H1 (cell line): ENCODE results near the gene GRK5. TPM values are rescaled to one million over a fixed set of nuclear protein-coding genes. Genes with fewer than 3 reads are reported as not detected.

Experiments used
- CTCF ChIA-PET: fragments of 300-600 bp; sonication (Branson Sonifier 250); formaldehyde crosslinking; loops from one replicate; lab custom pipeline; 2021; ENCODE audit not compliant: partially characterized antibody; lab: Charles Lee
- POLR2A ChIA-PET: fragments of 300-600 bp; sonication (Branson Sonifier 250); formaldehyde crosslinking; loops from one replicate; lab custom pipeline; 2021; ENCODE audit warnings: inconsistent platforms; ENCODE audit not compliant: partially characterized antibody; lab: Charles Lee
- DNase-seq, 2 experiments: peaks; one replicate each; pipeline versions ENCODE4 v3.0.0 to v3.0.0-alpha.2; 2010 to 2022; ENCODE audit warnings: low spot score in 2 of 2, low read depth in 1 of 2, mixed read lengths in 1 of 2
- FAIRE-seq: peaks from 2 replicates; lab custom pipeline; 2011; peaks lifted over from hg19 to GRCh38; lab: Jason Lieb, UNC
- H2AFZ ChIP-seq: 2 replicates; pipeline ENCODE4 v1.8.1; 2012; ENCODE audit warnings: low read length, inconsistent platforms
- H2AK5ac ChIP-seq: 2 replicates; pipeline ENCODE4 v1.6.1; 2013; ENCODE audit warnings: low read depth, low read length
- H2BK120ac ChIP-seq: replicated peaks from 2 replicates; pipeline ENCODE3; 2013; ENCODE audit warnings: low read depth, low read length, inconsistent platforms
- H2BK12ac ChIP-seq: 2 replicates; pipeline ENCODE4 v1.6.1; 2013; ENCODE audit warnings: low read depth, low read length
- H2BK15ac ChIP-seq: 2 replicates; pipeline ENCODE4 v1.6.1; 2013; ENCODE audit warnings: low read length
- H2BK20ac ChIP-seq: 2 replicates; pipeline ENCODE4 v1.6.1; 2013; ENCODE audit warnings: low read length
- H2BK5ac ChIP-seq: 2 replicates; pipeline ENCODE4 v1.6.1; 2013; ENCODE audit warnings: low read depth, low read length
- H3K14ac ChIP-seq: 2 replicates; pipeline ENCODE4 v1.6.1; 2013; ENCODE audit warnings: inconsistent platforms; ENCODE audit not compliant: insufficient read length
- H3K18ac ChIP-seq: 2 replicates; pipeline ENCODE4 v1.6.1; 2013; ENCODE audit warnings: low read length; ENCODE audit errors: extremely low read depth
- H3K23ac ChIP-seq: 2 replicates; pipeline ENCODE4 v1.6.1; 2013; ENCODE audit warnings: inconsistent platforms; ENCODE audit not compliant: insufficient read length
- H3K23me2 ChIP-seq: 2 replicates; pipeline ENCODE4 v1.6.1; 2013; ENCODE audit warnings: low read depth, low read length
- H3K27ac ChIP-seq: 2 replicates; pipeline ENCODE4 v1.6.1; 2011; ENCODE audit warnings: low read depth, low read length, inconsistent platforms
- H3K27me3 ChIP-seq, 4 experiments: replicated peaks in 1 of 4; 1 replicate in 1 of 4; 2 replicates in 3 of 4; pipeline versions ENCODE4 v1.6.1 to v1.8.1; 2011 to 2013; ENCODE audit warnings: low read length in 3 of 4, mild to moderate bottlenecking in 3 of 4, inconsistent platforms in 2 of 4, mixed read lengths in 2 of 4, moderate library complexity in 1 of 4; ENCODE audit not compliant: control insufficient read depth in 3 of 4, insufficient read depth in 3 of 4; ENCODE audit errors: extremely low read depth in 1 of 4
- H3K36me3 ChIP-seq, 4 experiments: 2 replicates each; pipeline versions ENCODE4 v1.6.1 to v1.8.1; 2011 to 2013; ENCODE audit warnings: mild to moderate bottlenecking in 4 of 4, low read length in 3 of 4, moderate library complexity in 2 of 4, control low read depth in 1 of 4, inconsistent platforms in 1 of 4; ENCODE audit not compliant: insufficient read depth in 4 of 4, control insufficient read depth in 2 of 4
- H3K4ac ChIP-seq: replicated peaks from 2 replicates; pipeline ENCODE3; 2013; ENCODE audit warnings: low read length, low read depth, mixed read lengths, inconsistent platforms; ENCODE audit not compliant: insufficient read length
- H3K4me1 ChIP-seq, 4 experiments: replicated peaks in 1 of 4; 1 replicate in 1 of 4; 2 replicates in 3 of 4; pipeline versions ENCODE4 v1.6.1 to v1.8.1; 2011 to 2013; ENCODE audit warnings: low read length in 3 of 4, inconsistent platforms in 2 of 4, mixed read lengths in 1 of 4; ENCODE audit not compliant: insufficient read depth in 4 of 4, control insufficient read depth in 3 of 4
- H3K4me2 ChIP-seq, 2 experiments: 2 replicates each; pipeline versions ENCODE4 v1.6.1 to v1.8.1; 2011 to 2013; ENCODE audit warnings: low read depth in 2 of 2, low read length in 2 of 2, control low read depth in 1 of 2, inconsistent platforms in 1 of 2, mild to moderate bottlenecking in 1 of 2; ENCODE audit not compliant: insufficient read depth in 1 of 2
- H3K4me3 ChIP-seq, 4 experiments: fragments of 200-600, 300-600 bp in 1 of 4; sonication (generic), shearing (Covaris generic), sonication (Bioruptor Twin) in 1 of 4; 2 replicates each; pipeline versions ENCODE4 v1.5.1 to v1.8.1; 2011 to 2016; ENCODE audit warnings: low read length in 4 of 4, low read depth in 3 of 4, control low read depth in 2 of 4, inconsistent platforms in 2 of 4, mild to moderate bottlenecking in 2 of 4, mixed read lengths in 1 of 4, moderate library complexity in 1 of 4; ENCODE audit not compliant: insufficient read depth in 2 of 4; ENCODE audit errors: extremely low read depth in 1 of 4
- H3K56ac ChIP-seq: replicated peaks from 2 replicates; pipeline ENCODE3; 2013; ENCODE audit warnings: low read depth, mild to moderate bottlenecking, mixed read lengths, low read length, inconsistent platforms; ENCODE audit not compliant: insufficient read length
- H3K79me1 ChIP-seq: 2 replicates; pipeline ENCODE4 v1.6.1; 2013; ENCODE audit warnings: low read depth, low read length, control low read depth
- H3K79me2 ChIP-seq, 2 experiments: 2 replicates each; pipeline versions ENCODE4 v1.6.1 to v1.8.1; 2012 to 2013; ENCODE audit warnings: low read length in 2 of 2, mild to moderate bottlenecking in 2 of 2, inconsistent platforms in 1 of 2; ENCODE audit not compliant: insufficient read depth in 2 of 2, control insufficient read depth in 1 of 2
- H3K9ac ChIP-seq, 4 experiments: replicated peaks in 1 of 4; 1 replicate in 1 of 4; 2 replicates in 3 of 4; pipeline versions ENCODE4 v1.6.1 to v1.8.1; 2011 to 2013; ENCODE audit warnings: low read depth in 3 of 4, low read length in 3 of 4, control low read depth in 2 of 4, mild to moderate bottlenecking in 2 of 4, moderate library complexity in 2 of 4, inconsistent platforms in 1 of 4; ENCODE audit errors: extremely low read depth in 1 of 4
- H3K9me3 ChIP-seq, 2 experiments: 2 replicates each; pipeline versions ENCODE4 v1.6.1 to v1.8.1; 2012 to 2013; ENCODE audit warnings: mild to moderate bottlenecking in 2 of 2, moderate library complexity in 2 of 2, control low read depth in 1 of 2, inconsistent platforms in 1 of 2, low read depth in 1 of 2, low read length in 1 of 2, mixed read lengths in 1 of 2; ENCODE audit not compliant: insufficient read depth in 2 of 2
- H4K20me1 ChIP-seq, 2 experiments: replicated peaks in 1 of 2; 2 replicates each; pipeline versions ENCODE3 to v1.8.1; 2011 to 2013; ENCODE audit warnings: inconsistent platforms in 2 of 2, low read length in 2 of 2, mild to moderate bottlenecking in 1 of 2; ENCODE audit not compliant: insufficient read depth in 2 of 2, control insufficient read depth in 1 of 2
- H4K5ac ChIP-seq: 2 replicates; pipeline ENCODE4 v1.6.1; 2013; ENCODE audit warnings: low read length, low read depth, mixed read lengths, inconsistent platforms; ENCODE audit not compliant: insufficient read length
- H4K8ac ChIP-seq: 2 replicates; pipeline ENCODE4 v1.8.0; 2013; ENCODE audit warnings: mild to moderate bottlenecking, moderate library complexity, low read length, inconsistent platforms; ENCODE audit not compliant: insufficient read depth; ENCODE audit errors: extremely low read depth
- H4K91ac ChIP-seq: replicated peaks from 2 replicates; pipeline ENCODE3; 2013; ENCODE audit warnings: low read length, mixed read lengths, inconsistent platforms; ENCODE audit not compliant: insufficient read length
- RNF2 ChIP-seq: fragments of 200-900, 300-1000 bp; sonication (generic); IDR thresholded peaks from 2 replicates; pipeline ENCODE4 v1.7.1; 2016; ENCODE audit warnings: borderline replicate concordance, low read depth, mild to moderate bottlenecking, antibody characterized with exemption, low read length; ENCODE audit not compliant: poor library complexity, severe bottlenecking; ENCODE audit errors: missing control alignments
- WGBS, 2 experiments: shearing (Covaris generic) in 1 of 2; methylation state at CpG; one replicate each; pipeline versions ENCODE4 v1.1.6 to v1.1.7; 2013 to 2015; ENCODE audit warnings: low lambda C conversion rate in 2 of 2, mixed read lengths in 2 of 2, inconsistent platforms in 1 of 2, low coverage in 1 of 2, missing lambda C conversion rate in 1 of 2; ENCODE audit not compliant: insufficient replicate concordance in 2 of 2, insufficient coverage in 1 of 2, insufficient read length in 1 of 2; ENCODE audit errors: extremely low coverage in 1 of 2, missing lambda C conversion rate in 1 of 2; 5-methylcytosine and 5-hydroxymethylcytosine counted together
- polyA plus RNA-seq, 7 experiments: library from polyadenylated mRNA; depleted of rRNA in 3 of 7; stranded (reverse) in 5 of 7; unstranded in 2 of 7; fragments of >200 nt in 5 of 7; fragments of 200-250 nt in 2 of 7; gene quantifications; 1 replicate in 5 of 7; 2 replicates in 1 of 7; 4 replicates in 1 of 7; pipeline versions ENCODE4 v1.2.1 to v1.2.3, GENCODE V29; 2011 to 2013; ENCODE audit warnings: missing spikeins in 2 of 7, mixed read lengths in 2 of 7
- total RNA-seq: library from RNA; stranded (reverse); fragmentation: NEBNext Ultra II Directional; extraction: Animal tissue kit (Norgen Biotek cat#: 25700); gene quantifications from 2 replicates; pipeline ENCODE4 v1.2.1, GENCODE V29; 2021

GRK5 gene
- total and polyA plus RNA-seq, 2 of the 8 experiments (the other 6 are each of a cell fraction or from before 2014, with no cell fraction given), result 0.54 to 2.5 TPM

DNA sequence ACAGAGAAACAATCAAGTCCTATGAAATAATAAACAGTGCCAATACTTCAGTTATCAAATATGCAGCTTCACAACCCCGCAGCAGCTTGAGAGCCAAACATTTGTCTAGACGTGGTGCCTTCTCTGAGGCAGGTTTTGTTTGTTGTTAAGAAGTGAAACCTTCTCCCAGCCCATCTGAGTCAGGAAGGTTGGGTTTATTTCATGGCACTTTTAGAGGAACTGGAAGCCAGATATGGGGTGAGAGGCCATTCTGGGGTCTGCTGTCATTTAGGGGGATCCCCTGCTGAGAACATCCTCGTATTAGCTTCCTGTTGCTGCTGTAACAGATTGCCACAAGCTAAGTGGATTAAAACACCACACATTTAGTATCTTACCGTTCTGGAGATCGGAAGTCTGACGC is 113.6 kb downstream of the GRK5 start:
- no peak overlapping the region for H3K27ac ChIP-seq

More for the DNA sequence above, 113.6 kb downstream of the GRK5 start:
- no peak overlapping the region for H2AFZ ChIP-seq
- H3K27me3 ChIP-seq, result no peaks in the 10 kb centered on the region
- H2BK5ac ChIP-seq, result no peak overlapping the region
- no peak overlapping the region for H3K4me2 ChIP-seq
- no peak overlapping the region for H3K4me3 ChIP-seq
- DNase-seq (no peak), FAIRE-seq (no peak)
- H2BK12ac ChIP-seq, result no peak overlapping the region
- no peaks in the 10 kb centered on the region; the same call in 1 of the 2 replicates for H3K23me2 ChIP-seq
- CTCF ChIA-PET, result interaction anchor here (0.7 to 3.0 kb wide), 7 partner anchors 10 to 111 kb away, joined by 3 to 11 read pairs (median 3); no protein-coding TSS in a partner anchor
- H3K9me3 ChIP-seq, result no peaks in the 10 kb centered on the region
- no peak overlapping the region for H2BK15ac ChIP-seq
- no peaks in the 10 kb centered on the region for H3K79me1 ChIP-seq
- H3K23ac ChIP-seq, result no peak overlapping the region
- WGBS, 2 experiments, result 75% methylated on average over 6 of the region's 6 CpGs; no CpG with 5 or more reads in 1 of the 2 experiments
- POLR2A ChIA-PET, result no interaction called here
- no peak overlapping the region for H4K5ac ChIP-seq
- no peak overlapping the region for H2AK5ac ChIP-seq
- H4K8ac ChIP-seq, result no peak overlapping the region; the same call in 1 of the 2 replicates
- H3K4me1 ChIP-seq, result peaks cover 10 to 26% (median 20%) of the 10 kb centered on the region in 4 experiments
- no peak overlapping the region for H3K18ac ChIP-seq
- H2BK120ac ChIP-seq, result no peak overlapping the region
- H4K20me1 ChIP-seq, result no peaks in the 10 kb centered on the region
- H3K9ac ChIP-seq, result no peak overlapping the region
- no peak overlapping the region for H2BK20ac ChIP-seq
- no peak for TF ChIP-seq RNF2
- no peaks in the 10 kb centered on the region for H3K36me3 ChIP-seq
- no peak overlapping the region for H3K14ac ChIP-seq
- no peak overlapping the region for H4K91ac ChIP-seq
- H3K79me2 ChIP-seq, result no peaks in the 10 kb centered on the region
- H3K4ac ChIP-seq, result no peak overlapping the region
- no peak overlapping the region for H3K56ac ChIP-seq
